GM21529 (cell line): ENCODE measurements around the gene BCR.

Experiments
- ATAC-seq: cut with Tn5 transposase; IDR thresholded peaks from one replicate; pipeline ENCODE4 v1.9.1; 2021; ENCODE audit not compliant: unreplicated experiment

The BCR gene

GRCh38 chr22:23150762-23151161 lies 29.5 kb upstream of the BCR start:
- no peak for ATAC-seq

- no peak for ATAC-seq
These were observed 28.5 kb upstream of the BCR start for GRCh38 chr22:23151827-23152226.

GRCh38 chr22:23152238-23153114 lies 27.8 kb upstream of the BCR start:
- ATAC-seq, result no peak

- no peak for ATAC-seq
These were observed 26.3 kb upstream of the BCR start for GRCh38 chr22:23153994-23154393.

- no peak for ATAC-seq
These were observed 25.8 kb upstream of the BCR start for GRCh38 chr22:23154461-23154860.

GRCh38 chr22:23155143-23155542 lies 25.2 kb upstream of the BCR start:
- no peak for ATAC-seq

- no peak for ATAC-seq
These were observed 24.5 kb upstream of the BCR start for GRCh38 chr22:23155831-23156230.

GRCh38 chr22:23156286-23156685 lies 24.0 kb upstream of the BCR start:
- no peak for ATAC-seq

- no peak for ATAC-seq
These were observed 22.5 kb upstream of the BCR start for GRCh38 chr22:23157560-23158515.

- no peak for ATAC-seq
These were observed 21.6 kb upstream of the BCR start for GRCh38 chr22:23158516-23159290.

GRCh38 chr22:23159291-23159630 lies 21.0 kb upstream of the BCR start:
- ATAC-seq, result no peak

- ATAC-seq, result no peak
These were observed 19.3 kb upstream of the BCR start for GRCh38 chr22:23161029-23161428.

GRCh38 chr22:23161574-23161973 lies 18.7 kb upstream of the BCR start:
- ATAC-seq, result no peak

GRCh38 chr22:23163665-23164064 lies 16.6 kb upstream of the BCR start:
- ATAC-seq, result no peak

- ATAC-seq, result no peak
These were observed 16.2 kb upstream of the BCR start for GRCh38 chr22:23164091-23164490.

GRCh38 chr22:23166042-23166831 lies 14.1 kb upstream of the BCR start:
- ATAC-seq, result no peak

GRCh38 chr22:23166841-23167616 lies 13.3 kb upstream of the BCR start:
- ATAC-seq, result no peak

GRCh38 chr22:23168391-23169042 lies 11.8 kb upstream of the BCR start:
- no peak for ATAC-seq

- no peak for ATAC-seq
These were observed 11.3 kb upstream of the BCR start for GRCh38 chr22:23169043-23169406.
